Coronary artery (tissue), 2 donors: ENCODE measurements around the gene FLNA.
A peak's percentile ranks its signal among the peaks of the same experiment; 100 is the strongest.

ENCODE experiments used
- DNase-seq: peaks from one replicate; pipeline ENCODE4 v3.0.0-alpha.2; 2017; ENCODE audit warnings: low spot score
- H3K27ac ChIP-seq, 2 donors: fragments of 200-600 bp; sonication (generic); one replicate each; pipeline ENCODE4 v1.5.1; 2016 to 2019
- H3K4me3 ChIP-seq: fragments of 200-600 bp; sonication (generic); 2 replicates; pipeline ENCODE4 v1.5.1; 2016; ENCODE audit warnings: mild to moderate bottlenecking, moderate library complexity
- CTCF ChIP-seq: fragments of 200-600 bp; sonication (generic); IDR thresholded peaks from one replicate; pipeline ENCODE4 v1.5.1; 2019; ENCODE audit warnings: antibody characterized with exemption

Gene FLNA

DNA sequence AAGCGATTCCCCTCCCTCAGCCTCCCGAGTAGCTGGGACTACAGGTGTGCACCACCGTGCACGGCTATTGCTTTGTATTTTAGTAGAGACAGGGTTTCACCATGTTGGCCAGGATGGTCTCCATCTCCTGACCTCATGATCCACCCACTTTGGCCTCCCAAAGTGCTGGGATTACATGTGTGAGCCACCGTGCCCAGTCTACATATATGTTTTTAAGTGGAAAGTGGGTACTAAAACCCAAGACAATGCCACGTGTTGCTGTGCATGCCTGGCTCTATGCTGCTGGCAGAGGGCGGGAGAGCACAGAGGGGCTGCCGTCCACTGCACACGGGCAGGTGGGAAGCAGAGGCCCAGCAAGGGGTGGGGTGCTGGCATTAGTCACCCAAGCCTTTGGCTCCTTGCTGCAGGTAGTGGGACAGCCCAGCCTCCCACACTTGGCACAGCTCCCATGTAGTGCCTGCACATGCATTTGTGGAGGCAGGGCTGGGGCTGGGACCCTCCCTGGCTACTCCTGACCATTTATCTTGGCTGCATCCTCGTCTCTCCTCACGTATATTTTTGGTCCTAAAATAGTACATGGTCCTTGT is 8.1 kb upstream of the FLNA start:
- Histone ChIP-seq H3K4me3 (no peak overlapping the region), H3K27ac (no peak overlapping the region)
- DNase-seq = no peak
- TF ChIP-seq CTCF = no peak

GRCh38 chrX:154381271-154381670 is 6.8 kb upstream of the FLNA start:
- TF ChIP-seq CTCF = no peak
- no peak overlapping the region for H3K27ac ChIP-seq
- no peak for DNase-seq
- H3K4me3 ChIP-seq = no peak overlapping the region

GRCh38 chrX:154380787-154381186 is 6.4 kb upstream of the FLNA start:
- peak overlapping the region; percentile 97 to 99 for H3K27ac ChIP-seq

DNA sequence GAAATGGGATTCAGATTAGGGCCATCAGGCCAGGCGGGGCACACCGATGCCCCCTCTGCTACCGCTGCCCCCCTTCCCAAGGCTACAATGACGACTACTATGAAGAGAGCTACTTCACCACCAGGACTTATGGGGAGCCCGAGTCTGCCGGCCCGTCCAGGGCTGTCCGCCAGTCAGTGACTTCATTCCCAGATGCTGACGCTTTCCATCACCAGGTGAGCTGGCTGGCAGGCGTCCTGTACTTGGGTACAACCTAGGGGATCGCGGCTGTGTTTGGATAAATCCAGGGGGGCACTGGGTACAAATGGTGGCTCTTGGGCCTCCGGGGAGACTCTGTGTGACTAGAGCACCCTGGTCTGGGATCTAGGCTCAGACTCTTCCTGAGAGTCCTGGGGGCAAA is 5.7 kb upstream of the FLNA start:
- Histone ChIP-seq H3K4me3 (peak overlapping the region; percentile 93), H3K27ac (peak overlapping the region; percentile 97 to 99)
- TF ChIP-seq CTCF = no peak
- DNase-seq = no peak

More at GRCh38 chrX:154380787-154381186, 6.4 kb upstream of the FLNA start:
- DNase-seq = no peak
- no peak for TF ChIP-seq CTCF
- H3K4me3 ChIP-seq = peak overlapping the region; percentile 93

- Histone ChIP-seq H3K4me3 (peak overlapping the region; percentile 93), H3K27ac (peak overlapping the region; percentile 97 to 99)
- TF ChIP-seq CTCF = no peak
- no peak for DNase-seq
Measured at GRCh38 chrX:154379569-154379951, 5.1 kb upstream of the FLNA start.

- Histone ChIP-seq H3K27ac (peak within 1 kb of the TSS; percentile 97 to 99), H3K4me3 (peak within 1 kb of the TSS; percentile 93)
- no peak for TF ChIP-seq CTCF
- DNase-seq = peak; percentile 98
Measured at GRCh38 chrX:154378799-154379568, 4.5 kb upstream of the FLNA start, which contains the start of gene EMD. Gene EMD, plus strand, starts transcription at chrX:154379295. Its CDS starts 190 bp downstream, at chrX:154379485.
